IPS-20b (cell line): ENCODE results near the gene SLC16A3.

Source experiments
- H3K27ac ChIP-seq: one replicate; pipeline ENCODE4 v1.5.1; 2013; ENCODE audit warnings: low read length
- H3K27me3 ChIP-seq: 2 replicates; pipeline ENCODE4 v1.6.1; 2013; ENCODE audit warnings: mild to moderate bottlenecking, low read length, inconsistent platforms; ENCODE audit not compliant: insufficient read depth
- H3K36me3 ChIP-seq: 2 replicates; pipeline ENCODE4 v1.6.1; 2013; ENCODE audit warnings: low read depth, mild to moderate bottlenecking, inconsistent platforms, low read length, moderate library complexity; ENCODE audit not compliant: insufficient read depth
- H3K4me1 ChIP-seq: 2 replicates; pipeline ENCODE4 v1.6.1; 2013; ENCODE audit warnings: mild to moderate bottlenecking, control low read depth, inconsistent platforms, low read length, moderate library complexity; ENCODE audit not compliant: insufficient read depth
- H3K4me3 ChIP-seq: 2 replicates; pipeline ENCODE4 v1.5.1; 2013; ENCODE audit warnings: mild to moderate bottlenecking, low read length, inconsistent platforms
- H3K9ac ChIP-seq: 2 replicates; pipeline ENCODE4 v1.6.1; 2013; ENCODE audit warnings: low read depth, mild to moderate bottlenecking, inconsistent platforms, low read length, moderate library complexity
- H3K9me3 ChIP-seq: 2 replicates; pipeline ENCODE4 v1.6.1; 2013; ENCODE audit warnings: mild to moderate bottlenecking, low read depth, low read length, inconsistent platforms; ENCODE audit not compliant: insufficient read depth

The SLC16A3 gene

GRCh38 chr17:82278786-82279391, 50.0 kb downstream of the SLC16A3 start:
- H3K4me3 ChIP-seq = no peak overlapping the region
- H3K36me3 ChIP-seq = no peaks in the 10 kb centered on the region
- no peak overlapping the region for H3K9ac ChIP-seq
- no peaks in the 10 kb centered on the region for H3K9me3 ChIP-seq
- peaks cover 11% of the 10 kb centered on the region; the same call in 1 of the 2 replicates for H3K27me3 ChIP-seq
- no peak overlapping the region for H3K27ac ChIP-seq
- H3K4me1 ChIP-seq = peaks cover 10% of the 10 kb centered on the region

DNA sequence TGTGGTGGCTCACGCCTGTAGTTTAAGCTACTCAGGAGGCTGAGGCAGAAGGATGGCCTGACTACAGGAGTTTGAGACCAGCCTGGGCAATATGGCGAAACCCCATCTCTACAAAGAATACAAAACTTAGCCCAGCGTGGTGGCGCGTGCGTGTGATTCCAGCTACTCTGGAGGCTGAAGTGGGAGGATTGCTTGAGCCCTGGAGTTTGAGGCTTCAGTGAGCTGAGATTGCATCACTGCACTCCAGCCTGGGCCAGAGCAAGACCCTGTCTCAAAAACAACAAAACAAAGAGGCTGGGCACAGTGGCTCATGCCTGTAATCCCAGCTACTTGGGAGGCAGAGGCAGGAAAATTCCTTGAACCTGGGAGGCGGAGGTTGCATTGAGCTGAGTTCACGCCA, 51.7 kb downstream of the SLC16A3 start:
- no peak overlapping the region for H3K9ac ChIP-seq
- H3K4me1 ChIP-seq = peaks cover 10% of the 10 kb centered on the region
- H3K9me3 ChIP-seq = no peaks in the 10 kb centered on the region
- no peaks in the 10 kb centered on the region for H3K36me3 ChIP-seq
- no peak overlapping the region for H3K27ac ChIP-seq
- H3K4me3 ChIP-seq = no peak overlapping the region
- 0 out of 2 replicates have a peak, but pooled peaks cover 6% of the 10 kb centered on the region for H3K27me3 ChIP-seq

DNA sequence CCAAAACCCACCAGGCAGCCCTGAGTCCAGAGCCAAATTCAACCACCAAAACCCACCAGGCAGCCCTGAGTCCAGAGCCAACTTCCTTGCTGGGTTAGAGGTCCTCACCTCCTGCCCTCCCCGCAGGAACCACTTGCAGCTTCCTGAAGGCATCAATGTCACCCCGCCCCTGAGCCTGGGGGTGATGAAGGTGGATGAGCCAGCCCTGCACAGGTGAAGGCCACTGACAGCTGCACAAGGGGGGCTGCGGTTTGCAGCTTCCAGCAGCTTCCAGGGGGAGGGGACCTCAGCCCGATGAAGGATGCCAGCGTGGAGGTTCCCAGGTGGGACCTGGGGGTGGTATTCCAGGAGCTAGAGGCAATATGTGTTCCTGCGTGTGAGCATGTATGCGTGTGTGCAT, 52.2 kb downstream of the SLC16A3 start:
- H3K36me3 ChIP-seq = no peaks in the 10 kb centered on the region
- peaks cover 10% of the 10 kb centered on the region for H3K4me1 ChIP-seq
- no peak overlapping the region for H3K4me3 ChIP-seq
- no peaks in the 10 kb centered on the region for H3K9me3 ChIP-seq
- H3K9ac ChIP-seq = no peak overlapping the region
- no peak overlapping the region for H3K27ac ChIP-seq
- 0 out of 2 replicates have a peak, but pooled peaks cover 6% of the 10 kb centered on the region for H3K27me3 ChIP-seq

GRCh38 chr17:82281502-82282238, 52.8 kb downstream of the SLC16A3 start:
- 0 out of 2 replicates have a peak, but pooled peaks cover 6% of the 10 kb centered on the region for H3K27me3 ChIP-seq
- no peaks in the 10 kb centered on the region for H3K9me3 ChIP-seq
- no peak overlapping the region for H3K27ac ChIP-seq
- H3K4me3 ChIP-seq = no peak overlapping the region
- peaks cover 10% of the 10 kb centered on the region for H3K4me1 ChIP-seq
- no peaks in the 10 kb centered on the region for H3K36me3 ChIP-seq
- H3K9ac ChIP-seq = no peak overlapping the region

- Histone ChIP-seq H3K27ac (no peak overlapping the region), H3K27me3 (0 out of 2 replicates have a peak, but pooled peaks cover 5% of the 10 kb centered on the region), H3K9me3 (no peaks in the 10 kb centered on the region; the same call in 1 of the 2 replicates), H3K4me1 (peaks cover 4% of the 10 kb centered on the region; the same call in 1 of the 2 replicates), H3K9ac (no peak overlapping the region), H3K36me3 (no peaks in the 10 kb centered on the region), H3K4me3 (no peak overlapping the region)
Measured at GRCh38 chr17:82282239-82283207, 53.7 kb downstream of the SLC16A3 start.

- Histone ChIP-seq H3K9ac (no peak overlapping the region), H3K27me3 (no peaks in the 10 kb centered on the region; the same call in 1 of the 2 replicates), H3K9me3 (no peaks in the 10 kb centered on the region; the same call in 1 of the 2 replicates), H3K36me3 (no peaks in the 10 kb centered on the region), H3K4me1 (no peaks in the 10 kb centered on the region), H3K27ac (no peak overlapping the region), H3K4me3 (no peak overlapping the region)
Measured at GRCh38 chr17:82283208-82283749, 54.4 kb downstream of the SLC16A3 start.

DNA sequence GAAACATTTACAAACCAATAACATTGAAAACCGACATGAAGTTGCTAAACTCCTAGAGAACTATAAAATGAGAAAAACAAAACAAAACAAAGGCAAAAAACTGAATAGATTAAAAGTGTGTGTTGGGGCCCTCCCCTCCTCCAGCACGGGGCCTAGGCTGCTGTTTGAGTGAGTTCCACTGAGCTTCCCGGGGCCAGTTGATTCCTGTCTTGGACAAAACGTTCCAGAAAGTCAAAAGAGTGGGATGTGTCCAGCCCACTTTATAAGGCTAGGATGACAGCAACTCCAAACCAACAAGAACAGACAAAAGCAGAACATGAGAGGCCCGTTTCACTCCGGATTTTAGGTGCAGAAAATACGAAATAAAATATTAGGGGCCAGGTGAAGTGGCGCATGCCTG, 56.3 kb downstream of the SLC16A3 start:
- Histone ChIP-seq H3K27ac (no peak overlapping the region), H3K27me3 (no peaks in the 10 kb centered on the region; the same call in 1 of the 2 replicates), H3K4me1 (no peaks in the 10 kb centered on the region), H3K9ac (no peak overlapping the region), H3K4me3 (no peak overlapping the region), H3K36me3 (no peaks in the 10 kb centered on the region), H3K9me3 (no peaks in the 10 kb centered on the region; the same call in 1 of the 2 replicates)

- H3K4me3 ChIP-seq = no peak overlapping the region
- H3K9ac ChIP-seq = no peak overlapping the region
- no peak overlapping the region for H3K27ac ChIP-seq
Measured at GRCh38 chr17:82287013-82287867, 58.4 kb downstream of the SLC16A3 start.

DNA sequence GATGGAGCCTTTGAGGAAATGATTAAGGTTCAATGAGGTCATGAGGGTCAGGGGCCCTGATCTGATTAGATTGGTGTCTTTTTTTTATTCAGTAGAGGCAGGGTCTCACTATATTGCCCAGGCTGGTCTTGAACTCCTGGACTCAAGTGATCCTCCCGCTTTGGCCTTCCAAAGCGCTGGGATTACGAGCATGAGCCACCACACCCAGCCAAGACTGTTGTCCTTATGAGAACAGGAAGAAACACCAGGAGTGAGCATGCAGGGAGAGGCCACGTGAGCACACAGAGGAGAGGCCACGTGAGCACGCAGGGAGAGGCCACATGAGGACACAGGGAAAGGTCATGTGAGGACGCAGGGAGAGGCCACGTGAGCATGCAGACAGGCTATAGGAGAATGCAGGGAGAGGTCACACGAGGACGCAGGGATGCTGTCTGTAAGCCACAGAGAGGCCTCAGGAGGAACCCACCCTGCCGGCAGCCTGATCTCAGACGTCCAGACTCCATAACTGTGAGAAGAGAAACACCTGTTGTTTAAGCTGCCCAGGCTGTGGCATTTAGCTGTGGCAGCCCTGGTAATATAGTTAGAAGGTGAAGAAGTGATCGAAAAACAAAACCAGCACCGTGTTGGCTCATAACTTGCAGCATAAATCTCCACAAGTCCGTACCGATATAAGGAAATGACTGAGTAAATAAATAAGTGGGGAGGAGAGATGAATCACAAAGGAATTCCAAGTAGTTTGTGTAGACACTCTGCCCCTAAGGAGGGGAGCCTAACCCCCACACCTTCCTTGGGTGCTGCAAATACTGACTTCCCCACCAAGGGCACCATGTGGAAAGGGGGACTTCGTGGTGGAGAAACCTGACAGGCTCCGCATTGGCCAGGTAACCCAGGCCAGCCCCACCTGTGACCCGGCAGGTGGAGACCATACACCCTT, 59.3 kb downstream of the SLC16A3 start:
- Histone ChIP-seq H3K9ac (no peak overlapping the region), H3K36me3 (no peaks in the 10 kb centered on the region), H3K4me3 (no peak overlapping the region), H3K27me3 (no peaks in the 10 kb centered on the region; the same call in 1 of the 2 replicates), H3K9me3 (no peaks in the 10 kb centered on the region; the same call in 1 of the 2 replicates), H3K27ac (no peak overlapping the region), H3K4me1 (no peaks in the 10 kb centered on the region)

More at GRCh38 chr17:82287013-82287867, 58.4 kb downstream of the SLC16A3 start:
- Histone ChIP-seq H3K36me3 (no peaks in the 10 kb centered on the region), H3K9me3 (no peaks in the 10 kb centered on the region; the same call in 1 of the 2 replicates), H3K27me3 (no peaks in the 10 kb centered on the region; the same call in 1 of the 2 replicates), H3K4me1 (no peaks in the 10 kb centered on the region)
